T-helper 1 cell (primary cell): ENCODE results near the gene PCNX2.
"Not testable (repeated sequence)": the region's sequence is repeated elsewhere in the genome, so short reads cannot be mapped to it uniquely, and the experiment has no call there.

ENCODE experiments used
- DNase-seq, 5 donors: peaks; one replicate each; pipeline ENCODE4 v3.0.0-alpha.2; 2012 to 2020

PCNX2 gene

DNA sequence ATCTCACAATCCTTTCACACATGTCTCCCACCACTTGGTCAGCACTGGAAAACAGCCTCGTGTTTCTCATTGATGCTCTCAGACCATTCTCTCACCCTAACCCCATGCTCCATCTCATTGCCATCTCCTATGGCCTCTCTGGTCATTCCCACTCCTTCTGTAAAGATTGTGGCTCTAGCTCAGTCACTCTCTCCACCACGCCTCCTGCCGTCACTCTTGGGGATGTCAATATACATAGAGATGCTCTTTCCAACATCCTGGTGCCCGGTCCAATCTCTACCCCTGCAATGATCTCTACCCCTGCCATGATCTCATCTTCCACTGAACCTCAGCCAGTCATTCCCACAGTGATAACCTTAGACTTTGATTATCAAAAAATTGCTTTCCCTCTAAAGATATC, 255.0 kb downstream of the PCNX2 start:
- DNase-seq: no peak

DNA sequence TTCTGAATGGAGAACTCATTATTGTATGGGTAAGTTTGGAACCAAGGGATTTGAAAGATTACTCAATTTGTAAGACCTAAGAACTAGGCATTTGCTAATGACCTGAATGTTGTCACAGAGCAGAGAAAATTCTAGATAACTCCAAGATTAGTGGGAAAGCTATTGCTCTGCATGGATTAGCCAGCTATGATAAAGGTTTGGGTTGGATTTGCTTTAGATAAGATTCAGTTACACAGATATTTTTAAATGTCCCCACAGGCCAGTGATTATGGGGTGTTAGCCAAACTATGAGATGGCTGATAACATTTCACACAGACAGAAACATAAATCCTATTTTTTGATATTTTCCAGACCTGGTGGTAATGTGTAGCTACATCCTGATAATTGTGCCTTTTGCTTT, 256.9 kb downstream of the PCNX2 start:
- DNase-seq: no peak

DNA sequence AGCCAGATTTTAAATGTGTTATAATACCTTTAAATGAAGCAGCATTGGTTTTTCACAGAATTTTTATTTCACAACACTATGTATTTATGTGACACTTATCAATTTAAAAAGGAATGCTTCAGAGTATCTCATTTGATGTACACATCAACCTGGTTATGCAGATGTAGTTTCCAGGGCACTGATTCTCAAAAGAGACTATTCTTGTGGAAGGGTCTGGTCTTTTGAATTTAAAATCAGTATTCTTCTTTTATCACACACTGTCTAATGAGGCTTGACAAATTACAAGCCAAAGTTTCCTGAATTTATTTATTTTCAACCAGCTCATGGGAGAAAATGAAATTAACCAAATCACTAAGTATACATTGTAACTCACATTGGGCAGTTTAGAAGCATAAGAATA, 257.7 kb downstream of the PCNX2 start:
- no peak for DNase-seq

DNA sequence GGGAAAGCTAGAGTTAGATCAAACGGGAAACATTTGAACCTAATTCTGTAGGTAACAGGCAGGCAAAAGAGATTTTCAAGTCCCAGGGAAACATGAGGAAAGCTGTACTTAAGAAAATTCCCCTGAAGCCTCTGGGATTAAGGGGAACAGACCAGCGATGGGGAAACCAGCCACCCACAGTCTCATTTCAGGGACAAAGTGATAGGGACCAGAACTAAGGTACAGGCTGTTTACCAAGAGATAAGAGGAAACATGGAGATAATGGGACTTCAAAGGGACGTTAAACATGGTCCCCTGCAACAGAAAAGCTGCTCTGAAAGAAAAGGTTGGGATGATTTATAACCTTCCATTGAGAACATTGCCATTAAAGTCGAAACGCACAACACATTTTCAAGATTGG, 260.7 kb downstream of the PCNX2 start:
- DNase-seq: no peak

DNA sequence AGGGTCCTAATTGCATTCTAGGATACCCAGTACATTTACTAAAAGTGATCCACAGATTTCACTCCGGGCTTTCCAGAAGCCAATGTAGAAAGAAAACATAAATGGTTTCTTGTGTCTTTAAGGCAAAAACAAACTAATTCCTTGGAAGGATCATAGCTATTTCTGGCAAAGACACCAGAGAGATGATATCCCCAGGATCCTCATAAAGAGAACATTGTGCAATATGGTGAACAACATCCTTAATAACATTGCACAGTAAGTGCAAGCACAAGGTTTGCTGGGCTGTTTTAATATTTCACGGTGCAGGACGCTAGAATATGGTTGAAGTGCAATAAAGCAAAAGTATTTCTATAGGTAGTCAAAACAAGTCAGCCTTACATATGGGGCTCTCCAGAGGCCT, 262.2 kb downstream of the PCNX2 start:
- no peak for DNase-seq

DNA sequence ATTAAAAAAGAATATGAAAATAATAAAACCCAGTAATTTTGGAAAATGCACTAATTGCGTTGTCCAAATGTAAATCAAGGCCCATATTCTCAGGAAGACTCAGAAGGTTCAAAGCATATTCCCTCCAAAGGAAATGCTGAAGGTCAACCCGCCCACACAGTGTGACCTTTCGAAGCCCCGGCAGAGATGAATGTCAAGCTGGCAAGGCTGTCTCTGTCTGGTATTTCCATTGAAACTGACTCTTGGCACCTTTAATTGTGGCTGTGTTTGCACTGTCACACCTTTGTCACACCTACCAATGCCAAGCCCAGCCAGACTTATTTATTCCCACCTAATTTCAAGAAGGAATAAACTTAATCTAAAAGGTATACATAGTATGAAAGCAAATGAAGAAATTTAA, 262.6 kb downstream of the PCNX2 start:
- no peak for DNase-seq

DNA sequence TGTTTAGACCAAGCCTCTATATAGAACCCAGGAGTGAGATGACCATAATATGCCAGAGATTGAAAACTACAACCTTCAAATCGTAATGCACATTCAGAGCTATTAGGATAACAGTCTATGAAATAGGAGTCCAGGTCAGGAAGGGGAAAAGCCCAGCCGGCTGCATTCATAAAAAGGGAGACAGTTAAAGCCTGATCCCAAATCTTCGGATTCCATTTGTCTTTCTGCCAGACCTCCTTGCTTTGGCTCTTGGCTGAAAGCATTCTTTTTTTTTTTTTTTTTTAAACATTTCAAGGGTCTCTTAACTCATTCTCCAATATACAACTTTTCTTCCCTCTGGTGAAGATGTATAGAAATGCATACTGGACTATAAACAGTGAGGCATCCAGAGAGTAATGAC, 264.0 kb downstream of the PCNX2 start:
- DNase-seq: no peak

DNA sequence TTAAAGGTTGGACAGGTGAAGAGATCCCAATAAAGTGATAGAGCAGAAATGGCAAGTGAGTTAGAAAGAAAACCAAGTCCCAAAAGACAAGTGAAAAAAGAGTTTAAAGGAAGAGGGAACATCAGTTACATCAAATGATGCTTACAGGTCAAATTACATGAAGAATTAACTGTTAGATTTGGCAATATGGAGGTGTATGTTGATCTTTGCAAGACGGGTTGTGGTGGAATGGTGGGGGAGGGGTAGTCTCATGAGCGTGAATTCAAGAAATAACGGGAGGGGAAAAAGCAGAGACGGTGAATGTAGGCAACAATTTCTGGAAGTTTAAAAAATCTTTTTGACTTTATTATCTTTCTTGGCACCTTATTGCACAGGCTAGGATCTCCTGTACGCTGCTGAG, 268.5 kb downstream of the PCNX2 start:
- DNase-seq: no peak

DNA sequence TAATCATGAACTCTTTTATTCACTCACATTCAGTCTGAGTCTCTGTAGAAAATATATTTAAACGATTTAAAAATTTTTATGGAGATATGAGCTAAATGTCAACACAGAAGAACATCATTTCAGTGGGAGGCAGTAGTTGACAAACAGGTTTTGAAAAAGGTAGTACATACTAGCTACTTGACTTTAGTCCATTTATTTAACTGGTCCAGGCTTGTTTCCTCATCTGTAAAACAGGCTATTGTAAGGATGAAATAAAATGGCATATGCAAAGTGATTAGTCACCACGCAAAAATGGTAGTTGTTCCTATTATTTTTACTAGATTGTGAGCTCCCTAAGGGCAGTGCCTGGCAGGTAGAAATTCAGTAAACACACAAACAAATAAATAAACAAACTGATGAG, 270.0 kb downstream of the PCNX2 start:
- no peak for DNase-seq

DNA sequence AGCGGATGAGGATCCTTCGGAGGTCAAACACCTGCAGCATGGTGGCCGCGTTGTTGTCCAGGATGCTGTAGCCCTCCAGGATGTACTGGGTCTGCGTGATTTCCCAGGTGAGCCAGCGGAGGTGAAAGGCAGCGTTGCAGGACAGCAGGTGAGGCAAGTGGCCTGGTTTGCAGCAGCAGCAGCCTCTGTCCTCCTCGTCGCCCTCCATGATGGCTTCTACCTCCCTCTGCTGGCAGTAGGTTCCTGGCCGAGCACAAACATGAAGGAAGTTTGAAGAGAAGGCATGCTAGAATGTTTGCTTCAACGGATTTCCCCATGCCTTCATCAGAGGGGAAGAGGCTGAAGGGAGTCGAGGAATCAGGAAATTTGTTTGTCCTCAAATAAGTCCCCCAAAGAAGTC, 270.4 kb downstream of the PCNX2 start:
- DNase-seq: peak in 1 of 5 donors; percentile 22

DNA sequence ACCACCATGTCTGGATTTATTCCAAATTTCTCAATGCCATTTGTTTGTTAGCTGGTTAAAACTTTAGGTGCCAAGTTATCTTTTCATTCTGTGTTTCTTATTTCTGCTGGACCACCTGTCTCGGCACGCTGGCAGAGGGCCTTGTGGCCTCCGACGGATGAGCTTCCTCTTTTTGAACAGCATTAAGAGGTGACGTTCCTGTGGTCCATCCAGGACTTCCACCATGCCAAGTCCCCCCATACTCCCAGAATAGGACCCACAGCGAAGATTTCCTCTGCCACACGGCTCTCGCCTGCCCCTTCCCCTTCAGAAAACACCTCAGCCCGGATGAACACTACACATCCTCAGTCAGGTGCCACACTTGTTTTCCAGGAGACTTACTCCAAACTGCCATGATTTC, 271.3 kb downstream of the PCNX2 start:
- DNase-seq: no peak

DNA sequence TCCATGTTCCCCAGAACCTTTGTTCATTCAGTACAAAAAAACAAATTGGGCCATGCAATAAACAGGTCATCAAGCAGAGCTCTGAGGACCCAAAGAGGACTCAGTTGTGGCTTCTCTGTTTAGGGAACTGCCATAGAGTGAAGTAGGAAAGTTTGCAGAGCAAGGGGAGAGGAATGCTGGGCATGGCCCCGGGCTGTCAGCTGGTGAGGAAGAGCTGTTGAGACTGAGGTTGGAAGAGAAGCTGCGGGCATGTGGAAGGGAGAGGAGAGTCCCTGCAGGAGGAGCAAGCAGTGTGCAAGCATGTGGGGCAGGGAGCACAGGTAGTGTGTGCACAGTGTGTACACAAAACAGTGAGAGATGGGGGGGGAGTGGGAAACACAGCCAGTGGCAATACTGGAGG, 273.3 kb downstream of the PCNX2 start:
- DNase-seq: no peak

DNA sequence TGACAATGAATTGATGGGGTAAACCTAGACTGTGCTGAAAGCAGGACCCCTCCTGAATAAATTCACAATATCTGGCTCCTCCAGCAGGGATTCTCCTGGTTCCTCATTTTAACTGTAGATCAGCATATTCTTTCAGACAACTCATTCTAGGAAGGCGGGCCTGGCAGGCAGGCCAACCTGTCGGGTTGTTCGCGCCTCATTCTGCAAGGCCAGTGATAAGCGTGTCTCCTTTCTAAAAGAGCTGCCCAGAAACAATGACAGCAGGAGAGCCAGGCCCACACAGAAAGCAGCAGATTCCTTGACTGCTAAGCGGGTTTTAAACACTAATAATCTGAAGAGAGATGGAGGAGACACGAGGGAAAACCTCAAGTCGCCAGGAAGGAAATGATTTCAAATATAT, 275.1 kb downstream of the PCNX2 start:
- DNase-seq: no peak

DNA sequence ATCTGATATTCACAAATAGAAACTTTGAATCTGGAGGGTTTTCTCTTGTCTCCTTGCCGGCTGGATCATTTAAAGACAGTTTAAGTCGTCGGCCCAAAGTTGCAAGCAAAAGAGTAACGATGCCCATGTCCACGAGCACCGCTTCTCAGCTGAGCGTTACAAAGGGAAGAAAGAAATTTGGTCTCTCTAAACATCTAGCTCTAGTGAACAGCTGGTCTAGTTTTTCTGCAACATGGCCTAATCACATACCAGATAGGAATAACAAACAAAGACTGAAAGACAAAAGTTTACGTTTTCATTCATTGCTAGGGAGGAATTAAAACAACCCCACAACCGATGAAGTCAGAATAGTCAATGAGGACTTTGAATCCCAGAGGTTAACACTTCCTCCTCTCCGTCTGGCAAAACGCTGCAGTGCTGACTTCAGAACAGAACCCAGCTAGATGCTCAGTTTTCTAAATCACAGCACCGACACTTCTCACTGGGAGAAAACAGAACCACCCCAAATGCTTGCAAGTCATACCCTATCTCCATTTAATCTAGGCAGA, 275.7 kb downstream of the PCNX2 start:
- no peak for DNase-seq

DNA sequence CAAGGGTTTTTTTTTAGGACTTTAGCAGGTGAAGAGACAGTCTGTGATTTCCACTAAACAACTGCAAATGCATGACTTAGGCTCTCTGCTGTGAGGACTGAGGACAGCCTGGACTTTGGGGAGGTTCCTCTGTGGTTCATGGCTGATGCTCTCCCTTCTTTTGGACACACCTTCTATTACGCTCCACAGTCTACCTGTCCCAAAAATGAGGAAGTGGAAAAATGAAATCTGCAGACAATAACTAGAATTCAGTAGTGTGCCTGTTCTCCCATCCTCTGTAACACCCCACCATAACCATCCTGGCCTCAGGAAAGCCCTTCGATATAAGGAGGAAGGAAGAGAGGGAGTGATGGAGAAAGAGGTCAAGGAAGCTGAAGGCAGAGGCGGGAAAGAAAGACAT, 276.4 kb downstream of the PCNX2 start:
- no peak for DNase-seq

DNA sequence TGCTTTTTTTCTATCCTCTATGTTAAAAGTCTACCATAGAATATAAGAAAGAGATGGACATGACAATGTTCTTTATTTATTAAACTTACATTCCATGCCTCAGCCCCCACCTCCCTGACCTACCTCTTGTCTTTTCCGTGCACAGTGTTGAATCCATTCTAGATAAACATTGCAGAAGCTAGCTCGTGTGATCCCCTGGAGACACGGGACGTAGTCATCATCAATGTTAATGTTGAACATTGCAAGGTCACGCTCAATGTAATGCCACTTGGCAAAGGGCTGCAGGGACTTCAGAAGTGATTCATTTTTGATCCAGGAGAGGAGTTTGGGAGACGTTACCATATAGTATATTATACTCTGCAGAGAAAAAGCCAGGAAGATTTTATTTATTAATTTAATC, 278.7 kb downstream of the PCNX2 start:
- no peak for DNase-seq

DNA sequence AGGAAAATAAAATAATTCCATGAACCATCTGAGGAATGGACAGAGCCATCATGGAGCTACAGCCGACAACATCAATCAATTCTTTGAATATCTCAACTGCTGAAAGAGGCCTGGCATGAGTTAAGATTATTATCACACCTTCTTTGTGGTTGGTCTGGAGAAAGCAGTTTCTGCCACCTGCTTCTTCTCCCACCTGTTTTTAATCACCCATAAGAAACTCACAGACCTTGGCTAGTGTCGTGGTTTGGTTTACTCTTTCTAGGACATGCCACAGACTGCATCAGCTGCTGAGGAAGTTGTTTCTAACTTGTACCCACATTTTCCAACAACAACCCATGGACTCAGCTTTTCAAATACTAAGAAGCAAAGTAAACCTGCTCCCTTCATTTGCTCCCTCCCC, 279.6 kb downstream of the PCNX2 start:
- DNase-seq: peak in 1 of 5 donors; percentile 6

DNA sequence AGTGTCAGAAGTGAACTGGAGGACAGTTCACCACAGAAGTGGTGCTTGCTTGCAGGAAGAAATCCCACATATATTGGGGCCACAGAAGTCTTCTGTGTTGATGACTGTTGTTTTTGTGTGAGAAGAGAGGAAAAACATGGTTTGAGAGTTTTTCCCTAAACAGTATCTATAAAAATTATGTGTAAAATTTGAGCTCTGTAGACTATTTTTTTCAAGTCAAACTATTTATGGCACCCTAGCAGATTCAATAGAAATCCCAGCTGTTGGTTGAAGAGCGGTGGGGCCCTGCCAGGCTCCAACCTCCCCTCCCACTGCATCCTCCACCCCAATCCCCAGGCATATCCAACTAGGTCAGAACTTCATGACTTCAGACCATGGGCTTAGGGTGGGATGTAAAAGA, 283.5 kb downstream of the PCNX2 start:
- no peak for DNase-seq

DNA sequence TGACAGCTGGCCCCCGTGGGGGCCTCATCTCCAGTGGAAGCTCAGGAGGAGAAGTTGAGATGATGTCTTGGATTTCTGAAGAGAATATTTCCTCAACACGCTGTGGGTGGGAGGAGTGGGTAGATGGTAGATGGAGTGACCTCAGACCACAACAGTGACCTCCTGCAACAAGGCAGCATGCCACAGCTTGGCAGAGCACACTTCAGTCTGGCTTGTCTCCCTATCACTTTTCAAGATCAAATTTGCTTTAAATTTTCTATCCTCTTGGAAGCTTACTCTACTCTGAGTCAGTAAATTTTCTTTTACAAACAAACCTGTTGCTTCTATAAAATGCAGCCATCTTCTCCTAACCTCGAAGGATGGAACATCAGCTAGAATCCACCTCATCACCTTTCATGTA, 285.4 kb downstream of the PCNX2 start:
- no peak for DNase-seq

DNA sequence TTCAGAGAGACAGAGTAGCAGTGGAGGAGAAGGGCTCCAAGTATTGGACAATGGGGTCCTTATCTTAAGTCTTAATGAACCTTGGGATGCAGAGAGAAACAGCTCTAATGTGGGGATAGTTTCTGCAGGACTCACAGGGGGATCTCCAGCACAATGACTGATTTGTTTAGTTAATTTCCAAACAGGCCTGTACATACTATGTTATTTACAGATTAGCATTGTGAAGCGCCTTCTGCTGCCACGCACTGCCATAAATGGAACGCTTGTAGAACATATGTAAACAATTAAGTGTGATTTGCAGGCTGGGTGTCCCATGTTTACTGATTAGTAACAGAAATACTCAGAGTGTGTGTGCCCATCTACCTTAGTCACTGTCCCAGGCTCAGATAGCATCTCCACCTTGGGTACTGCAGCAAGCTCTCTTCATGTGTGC, 289.0 kb downstream of the PCNX2 start:
- no peak for DNase-seq

DNA sequence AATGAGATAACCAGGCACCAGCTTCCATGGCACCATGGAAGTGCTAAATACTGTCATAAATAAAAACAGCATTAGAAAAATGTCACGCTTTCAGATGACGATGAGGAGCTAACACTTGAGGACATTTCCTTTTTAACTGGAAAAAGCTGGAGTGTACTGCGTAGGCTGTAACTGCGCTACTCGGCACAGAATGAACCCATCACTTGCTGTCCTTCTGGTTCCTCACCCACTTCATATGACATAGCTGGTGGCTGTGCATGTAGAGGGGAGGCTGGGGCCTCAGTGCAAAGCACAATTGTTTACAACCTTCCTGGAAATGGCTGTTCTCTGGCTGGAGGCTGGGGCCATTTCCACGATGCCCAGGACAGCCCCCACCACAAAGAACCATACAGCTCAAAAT, 289.4 kb downstream of the PCNX2 start:
- no peak for DNase-seq

DNA sequence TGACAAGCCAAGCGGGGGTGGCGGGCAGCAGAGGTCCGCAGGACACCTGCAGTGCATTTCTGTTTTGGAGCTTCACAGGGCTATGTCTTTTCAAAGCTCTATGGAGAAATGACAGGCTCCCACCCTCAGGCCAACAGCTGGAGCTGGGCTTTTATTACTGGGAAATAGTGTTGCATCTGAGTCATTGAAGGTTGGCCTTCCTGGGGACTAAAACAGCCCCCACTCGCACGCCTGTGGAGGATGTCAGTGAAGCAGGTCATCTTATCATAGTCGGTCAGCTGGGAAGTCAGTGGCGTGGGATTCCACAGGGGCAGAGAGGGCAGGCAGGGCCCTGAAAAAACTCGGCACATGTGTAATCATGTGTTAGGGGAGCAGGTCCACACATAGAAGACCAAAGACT, 289.8 kb downstream of the PCNX2 start:
- no peak for DNase-seq

DNA sequence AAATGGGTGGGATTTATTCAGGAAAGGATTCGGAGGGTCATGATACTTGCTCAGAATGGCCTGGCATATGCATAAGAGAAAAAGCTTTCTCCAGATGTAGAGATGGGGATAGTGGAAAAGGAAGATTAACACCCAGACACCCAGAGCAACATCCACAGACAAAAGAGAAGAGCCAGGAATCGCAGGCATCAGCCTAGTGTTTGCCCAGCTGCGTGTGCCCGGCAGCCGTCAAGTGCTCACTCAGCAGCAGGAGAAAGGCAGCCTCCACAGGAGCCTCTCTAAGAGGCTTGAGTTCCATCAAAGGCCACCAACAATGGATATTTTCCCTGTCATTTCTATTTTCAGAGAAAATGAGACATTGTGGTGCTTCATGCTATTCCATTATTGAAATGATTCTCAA, 290.4 kb downstream of the PCNX2 start:
- no peak for DNase-seq

DNA sequence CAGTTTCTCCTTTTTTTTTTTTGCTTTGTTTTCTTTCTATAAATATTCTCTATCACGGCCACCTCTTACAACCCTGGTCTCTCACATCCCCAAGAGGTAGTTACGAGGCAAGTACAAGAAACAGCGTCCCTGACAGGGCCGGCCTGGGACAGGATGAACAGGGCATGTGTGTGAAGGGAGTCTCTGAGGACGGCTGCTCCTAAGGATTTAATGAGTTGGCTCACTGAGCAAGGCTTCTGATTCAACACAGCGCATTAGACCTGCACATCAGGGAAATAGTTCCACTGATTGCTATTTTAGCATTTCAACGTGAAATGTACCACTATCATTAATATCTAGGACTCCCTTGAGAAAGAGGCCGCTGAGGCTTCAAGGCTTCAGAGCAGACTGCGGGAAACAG, 291.1 kb downstream of the PCNX2 start:
- no peak for DNase-seq

DNA sequence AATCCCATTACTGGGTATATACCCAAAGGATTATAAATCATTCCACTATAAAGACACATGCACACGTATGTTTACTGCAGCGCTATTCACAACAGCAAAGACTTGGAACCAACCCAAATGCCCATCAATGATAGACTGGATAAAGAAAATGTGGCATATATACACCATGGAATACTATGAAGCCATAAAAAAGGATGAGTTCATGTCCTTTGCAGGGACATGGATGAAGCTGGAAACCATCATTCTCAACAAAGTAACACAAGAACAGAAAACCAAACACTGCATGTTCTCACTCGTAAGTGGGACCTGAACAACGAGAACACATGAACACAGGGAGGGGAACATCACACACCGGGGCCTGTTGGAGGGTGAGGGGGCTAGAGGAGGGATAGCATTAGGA, 291.9 kb downstream of the PCNX2 start:
- DNase-seq: not testable (repeated sequence)
